Lower lobe of right lung (tissue), 2 donors: ENCODE results near the gene VGF. TPM values are rescaled to one million over a fixed set of nuclear protein-coding genes. Genes with fewer than 3 reads are reported as not detected.

ENCODE experiments used
- ATAC-seq, 2 donors: fragments of 200-7000 bp; cut with Tn5 transposase; one replicate each; pipeline ENCODE4 v1.9.1; 2020 to 2022; ENCODE audit warnings: mild to moderate bottlenecking in 2 of 2, moderate library complexity in 2 of 2
- DNase-seq: peaks from one replicate; pipeline ENCODE4 v3.0.0-alpha.2; 2020
- H3K27ac ChIP-seq: fragments of 200-600 bp; one replicate; pipeline ENCODE4 v1.8.0; 2022
- H3K27me3 ChIP-seq: fragments of 200-600 bp; one replicate; pipeline ENCODE4 v1.8.0; 2022; ENCODE audit warnings: low read depth
- H3K36me3 ChIP-seq: fragments of 200-600 bp; one replicate; pipeline ENCODE4 v1.8.0; 2022; ENCODE audit warnings: mild to moderate bottlenecking
- H3K4me1 ChIP-seq: fragments of 200-600 bp; one replicate; pipeline ENCODE4 v1.8.0; 2022
- H3K4me3 ChIP-seq: fragments of 200-600 bp; one replicate; pipeline ENCODE4 v1.8.0; 2022; ENCODE audit warnings: mild to moderate bottlenecking
- H3K9me3 ChIP-seq: fragments of 200-600 bp; one replicate; pipeline ENCODE4 v1.8.0; 2022
- CTCF ChIP-seq: fragments of 200-600 bp; IDR thresholded peaks from one replicate; pipeline ENCODE4 v1.8.0; 2022; ENCODE audit warnings: antibody characterized with exemption, mild to moderate bottlenecking
- intact Hi-C: fragments of 100-400 bp; cut with DNase I; formaldehyde crosslinking; loops from one replicate; pipeline ENCODE4 v1.11.0; 2022
- total RNA-seq: library from RNA; stranded (reverse); fragmentation: NEBNext Ultra II Directional; extraction: Animal tissue kit (Norgen Biotek cat#: 25700); gene quantifications from one replicate; pipeline ENCODE4 v1.2.1, GENCODE V29; 2021
- donor health status: DM: no; HTN: yes; CAD: no; lungs with severe emphysema.

Gene VGF
- total RNA-seq, 1 donor from 2014 or later, result 0.15 TPM

DNA sequence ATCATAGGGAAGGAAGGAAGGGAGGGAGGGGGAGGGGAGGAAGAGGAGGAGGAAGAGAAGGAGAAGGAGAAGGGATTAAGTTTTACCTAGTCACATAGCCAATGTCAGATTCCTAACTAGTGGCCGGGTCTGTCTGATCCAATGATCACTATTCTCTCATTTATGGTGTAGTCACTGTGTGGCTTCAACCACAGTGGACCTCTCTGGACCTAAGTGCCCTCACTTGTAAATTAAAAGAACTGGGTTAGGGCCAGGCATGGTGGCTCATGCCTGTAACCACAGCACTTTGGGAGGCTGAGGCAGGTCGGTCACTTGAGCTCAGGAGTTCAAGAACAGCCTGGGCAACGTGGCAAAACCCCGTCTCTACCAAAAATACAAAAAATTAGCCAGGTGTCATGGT is 45.1 kb downstream of the VGF start:
- Histone ChIP-seq H3K36me3 (no peaks in the 10 kb centered on the region), H3K27ac (no peak overlapping the region), H3K4me3 (no peak overlapping the region), H3K9me3 (no peaks in the 10 kb centered on the region), H3K27me3 (no peaks in the 10 kb centered on the region), H3K4me1 (peaks cover 46% of the 10 kb centered on the region)
- no peak for TF ChIP-seq CTCF
- DNase-seq (no peak), ATAC-seq (no peak)
- intact Hi-C loops, result no loop called here

DNA sequence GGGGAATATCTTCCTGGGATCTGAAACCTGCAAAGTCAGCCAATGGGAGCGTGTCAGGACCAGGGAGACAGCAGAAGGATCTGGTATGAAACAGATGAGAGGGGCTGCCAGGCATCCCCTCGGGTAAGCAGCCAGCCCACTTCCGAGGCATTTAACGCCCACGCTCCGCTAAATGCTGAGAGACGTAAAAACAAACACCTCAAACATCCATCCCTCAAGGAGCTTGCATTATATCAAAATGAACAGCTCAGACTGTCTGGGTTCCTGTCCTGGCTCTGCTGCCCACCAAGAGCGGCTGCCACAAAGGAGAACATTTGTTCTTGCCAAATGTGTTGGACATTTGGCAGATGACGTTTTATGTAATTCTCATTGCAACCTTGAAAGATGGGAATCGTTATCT is 45.5 kb downstream of the VGF start:
- Histone ChIP-seq H3K4me1 (peaks cover 42% of the 10 kb centered on the region), H3K9me3 (no peaks in the 10 kb centered on the region), H3K4me3 (no peak overlapping the region), H3K27ac (no peak overlapping the region), H3K36me3 (no peaks in the 10 kb centered on the region), H3K27me3 (no peaks in the 10 kb centered on the region)
- ATAC-seq (no peak), DNase-seq (no peak)
- TF ChIP-seq CTCF, result no peak
- intact Hi-C loops, result no loop called here

DNA sequence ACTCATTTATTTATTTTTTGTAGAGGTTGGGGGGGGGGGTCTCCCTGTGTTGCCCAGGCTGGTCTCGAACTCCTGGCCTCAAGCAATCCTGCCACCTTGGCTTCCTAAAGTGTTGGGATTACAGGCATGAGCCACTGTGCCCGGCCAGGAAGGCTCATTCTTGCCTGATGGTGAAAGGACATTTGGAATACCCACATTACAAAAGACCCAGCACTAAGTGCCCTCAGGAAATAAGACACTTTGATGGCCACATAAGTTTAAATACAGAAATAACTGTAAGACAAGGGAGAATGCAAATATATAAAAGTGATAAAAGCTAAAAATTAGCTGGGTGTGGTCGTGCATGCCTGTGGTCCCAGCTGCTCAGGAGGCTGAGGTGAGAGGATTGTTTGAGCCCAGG is 46.5 kb downstream of the VGF start:
- TF ChIP-seq CTCF, result no peak
- no peak for ATAC-seq

GRCh38 chr7:101116898-101117297 is 48.5 kb downstream of the VGF start:
- no peaks in the 10 kb centered on the region for H3K27me3 ChIP-seq
- H3K4me1 ChIP-seq, result peaks cover 19% of the 10 kb centered on the region
- no peak overlapping the region for H3K4me3 ChIP-seq
- intact Hi-C loops, result no loop called here
- no peaks in the 10 kb centered on the region for H3K9me3 ChIP-seq
- no peak for TF ChIP-seq CTCF
- H3K27ac ChIP-seq, result no peak overlapping the region
- no peak for DNase-seq
- H3K36me3 ChIP-seq, result no peaks in the 10 kb centered on the region
- ATAC-seq, result no peak

More for the DNA sequence above, 46.5 kb downstream of the VGF start:
- Histone ChIP-seq H3K4me3 (no peak overlapping the region), H3K9me3 (no peaks in the 10 kb centered on the region), H3K36me3 (no peaks in the 10 kb centered on the region), H3K27me3 (no peaks in the 10 kb centered on the region), H3K4me1 (peaks cover 33% of the 10 kb centered on the region), H3K27ac (no peak overlapping the region)
- intact Hi-C loops, result no loop called here
- no peak for DNase-seq

DNA sequence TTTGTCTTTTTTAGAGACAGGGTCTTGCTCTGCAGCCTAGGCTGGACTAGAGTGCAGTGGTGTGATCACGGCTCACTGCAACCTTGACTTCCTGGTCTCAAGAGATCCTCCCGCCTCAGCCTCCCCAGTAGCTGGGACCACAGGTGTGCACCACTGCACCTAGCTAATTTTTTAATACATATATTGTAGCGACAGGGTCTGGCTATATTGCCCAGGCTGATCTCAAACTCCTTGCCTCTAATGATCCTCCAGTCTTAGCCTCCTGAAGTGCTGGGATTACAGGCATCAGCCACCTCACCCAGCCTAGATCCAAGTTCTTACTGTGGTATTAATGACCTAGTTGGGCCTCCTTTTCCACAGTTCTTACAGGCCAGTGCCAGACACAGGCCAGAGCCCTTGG is 50.2 kb downstream of the VGF start:
- DNase-seq (no peak), ATAC-seq (no peak)
- no peak for TF ChIP-seq CTCF
- Histone ChIP-seq H3K27me3 (no peaks in the 10 kb centered on the region), H3K4me3 (no peak overlapping the region), H3K36me3 (no peaks in the 10 kb centered on the region), H3K4me1 (peaks cover 24% of the 10 kb centered on the region), H3K27ac (no peak overlapping the region), H3K9me3 (no peaks in the 10 kb centered on the region)
- intact Hi-C loops, result no loop called here

DNA sequence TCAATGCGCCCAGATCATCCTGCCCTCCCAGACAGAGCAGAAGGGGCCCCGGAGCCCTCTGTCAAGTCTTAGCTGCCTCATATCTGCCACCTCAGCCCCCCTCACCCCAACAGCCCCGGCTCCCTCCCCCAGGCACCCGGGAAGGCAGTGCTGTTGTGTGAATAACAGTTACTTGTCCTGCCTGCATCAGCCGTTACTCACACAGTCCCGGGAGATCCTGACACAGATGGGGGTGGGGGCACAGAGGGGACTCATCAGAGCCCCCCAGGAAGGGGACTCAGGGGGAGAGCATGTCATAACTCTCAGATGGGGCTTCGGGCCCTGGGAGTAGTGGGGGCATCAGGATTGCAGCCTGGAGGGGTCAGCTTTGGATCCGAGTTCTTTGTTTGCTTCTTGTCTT is 50.9 kb downstream of the VGF start:
- no peak overlapping the region for H3K4me3 ChIP-seq
- TF ChIP-seq CTCF, result no peak
- peaks cover 27% of the 10 kb centered on the region for H3K4me1 ChIP-seq
- no peaks in the 10 kb centered on the region for H3K9me3 ChIP-seq
- H3K27me3 ChIP-seq, result no peaks in the 10 kb centered on the region
- H3K36me3 ChIP-seq, result no peaks in the 10 kb centered on the region
- intact Hi-C loops, result no loop called here
- H3K27ac ChIP-seq, result no peak overlapping the region
- ATAC-seq (no peak), DNase-seq (no peak)
